Stomach (tissue), 9 donors: ENCODE data around the gene SBF1. TPM values are rescaled to one million over a fixed set of nuclear protein-coding genes. Genes with fewer than 3 reads are reported as not detected.

Experiments
- DNase-seq, 2 donors: peaks; one replicate each; pipeline versions ENCODE4 v3.0.0 to v3.0.0-alpha.2; 2013 to 2019
- H3K27ac ChIP-seq, 5 donors: fragments of 200-600 bp in 4 of 5; sonication (generic) in 4 of 5; one replicate each; pipeline ENCODE4 v1.5.1; 2013 to 2019; ENCODE audit warnings: mild to moderate bottlenecking in 1 of 5, moderate library complexity in 1 of 5
- H3K27me3 ChIP-seq, 3 donors: fragments of 200-600 bp; sonication (generic); one replicate each; pipeline ENCODE4 v1.5.1; 2017 to 2019; ENCODE audit warnings: mixed run types in 1 of 3
- H3K36me3 ChIP-seq, 4 donors: fragments of 200-600 bp; sonication (generic); 1 replicate in 3 of 4; 2 replicates in 1 of 4; pipeline ENCODE4 v1.5.1; 2016 to 2019
- H3K4me1 ChIP-seq, 4 donors: fragments of 200-600 bp; sonication (generic); one replicate each; pipeline ENCODE4 v1.5.1; 2016 to 2019
- H3K4me3 ChIP-seq, 4 donors: fragments of 200-600 bp; sonication (generic) in 3 of 4; one replicate each; pipeline ENCODE4 v1.5.1; 2016 to 2019; ENCODE audit warnings: mild to moderate bottlenecking in 1 of 4
- H3K9me3 ChIP-seq, 4 donors: fragments of 200-600 bp; sonication (generic); one replicate each; pipeline ENCODE4 v1.5.1; 2016 to 2019
- CTCF ChIP-seq, 7 experiments: fragments of 450-650 bp in 4 of 7; fragments of 200-600 bp in 3 of 7; sonication (generic) in 3 of 7; IDR thresholded peaks; one replicate each; pipeline ENCODE4 v1.5.1; 2016 to 2019; ENCODE audit warnings: antibody characterized with exemption in 7 of 7, control low read depth in 2 of 7, mild to moderate bottlenecking in 1 of 7
- EP300 ChIP-seq: sonication (generic); formaldehyde crosslinking; IDR thresholded peaks from one replicate; pipeline ENCODE4 v1.6.1; 2017; ENCODE audit warnings: antibody characterized with exemption
- POLR2A ChIP-seq, 4 donors: fragments of 450-650 bp; IDR thresholded peaks; one replicate each; pipeline ENCODE4 v1.6.1; 2016; ENCODE audit warnings: antibody characterized with exemption in 4 of 4, control low read depth in 2 of 4, mild to moderate bottlenecking in 1 of 4, moderate library complexity in 1 of 4
- POLR2AphosphoS5 ChIP-seq, 3 donors: sonication (generic); formaldehyde crosslinking; IDR thresholded peaks; one replicate each; pipeline ENCODE4 v1.6.1; 2016; ENCODE audit warnings: antibody characterized with exemption in 3 of 3
- WGBS, 5 donors: extraction: QIAGEN DNeasy Blood & Tissue Kit in 3 of 5; methylation state at CpG; one replicate each; pipeline versions ENCODE4 v1.1.5 to v1.1.7; 2013 to 2018; 5-methylcytosine and 5-hydroxymethylcytosine counted together
- intact Hi-C: fragments of 100-400 bp; cut with DNase I; formaldehyde crosslinking; loops from one replicate; pipeline ENCODE4 v1.15.1; 2023; ENCODE audit warnings: low total_unique reads
- polyA plus RNA-seq, 3 donors: library from polyadenylated mRNA; stranded (reverse); fragments of 200-250 nt; gene quantifications; one replicate each; pipeline ENCODE4 v1.2.3, GENCODE V29; 2013
- total RNA-seq, 5 donors: library from RNA; depleted of rRNA; stranded (reverse); fragments of >200 nt; gene quantifications; one replicate each; pipeline versions ENCODE4 v1.1.0 to v1.2.3, GENCODE V29; 2014 to 2016
- donor health status: healthy with polysubstance abuse.
- donor health status: Bipolar disorder and iron deficiency.
- donor health status: healthy.

Gene SBF1
- total and polyA plus RNA-seq, 8 donors: 9.6 to 122 (median 50.6) TPM

DNA sequence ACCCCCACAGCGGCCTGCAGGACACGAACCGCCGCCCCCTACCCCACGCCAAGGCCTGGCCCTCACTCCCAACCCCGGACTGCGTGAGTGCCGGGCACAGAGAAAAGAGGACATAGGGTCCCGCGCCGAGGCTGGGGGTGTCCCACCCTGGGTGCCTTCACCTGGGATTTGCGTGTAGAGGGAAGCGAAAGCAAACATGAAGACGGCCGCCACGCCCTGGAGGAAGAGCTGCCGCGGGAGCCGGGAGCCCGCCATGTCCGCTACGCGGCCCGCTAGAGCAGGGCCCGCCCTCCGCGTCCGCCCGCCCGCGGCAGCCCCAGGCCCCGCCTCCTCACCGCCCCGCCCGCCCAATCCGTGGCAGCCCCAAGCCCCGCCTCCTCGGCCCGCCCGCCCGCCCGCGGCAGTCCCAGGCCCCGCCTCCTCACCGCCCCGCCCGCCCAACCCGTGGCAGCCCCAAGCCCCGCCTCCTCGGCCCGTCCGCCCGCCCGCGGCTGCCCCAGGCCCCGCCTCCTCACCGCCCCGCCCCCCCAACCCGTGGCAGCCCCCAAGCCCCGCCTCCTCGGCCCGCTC lies 32.7 kb upstream of the SBF1 start, which contains the start of gene LMF2:
Gene LMF2, minus strand, starts transcription at position 282 of the 570 bp plus-strand sequence. Its CDS starts 27 bp downstream, at position 255.
- TF ChIP-seq EP300: no peak
- TF ChIP-seq POLR2AphosphoS5 (IDR thresholded peaks at IDR 0.05): peak in 2 of 3 donors; percentile 40 to 50
- intact Hi-C loops: loop anchor here (10.0 kb wide), 1 partner anchor 253 kb away; the partner anchor contains the start of gene HDAC10
- Histone ChIP-seq H3K36me3 (peaks cover 27 to 47% (median 44%) of the 10 kb centered on the region in 4 donors), H3K27me3 (no peaks in the 10 kb centered on the region), H3K27ac (peak within 1 kb of the TSS; percentile 91 to 99 (median 98)), H3K9me3 (no peaks in the 10 kb centered on the region), H3K4me1 (peaks cover 23 to 50% (median 40%) of the 10 kb centered on the region in 4 donors), H3K4me3 (peak within 1 kb of the TSS; percentile 81 to 99 (median 93))
- WGBS, 5 donors: 0 to 1% (median 1%) methylated on average over 11 to 57 of the region's 62 CpGs
- peak in 1 of 2 donors; percentile 94 for DNase-seq

DNA sequence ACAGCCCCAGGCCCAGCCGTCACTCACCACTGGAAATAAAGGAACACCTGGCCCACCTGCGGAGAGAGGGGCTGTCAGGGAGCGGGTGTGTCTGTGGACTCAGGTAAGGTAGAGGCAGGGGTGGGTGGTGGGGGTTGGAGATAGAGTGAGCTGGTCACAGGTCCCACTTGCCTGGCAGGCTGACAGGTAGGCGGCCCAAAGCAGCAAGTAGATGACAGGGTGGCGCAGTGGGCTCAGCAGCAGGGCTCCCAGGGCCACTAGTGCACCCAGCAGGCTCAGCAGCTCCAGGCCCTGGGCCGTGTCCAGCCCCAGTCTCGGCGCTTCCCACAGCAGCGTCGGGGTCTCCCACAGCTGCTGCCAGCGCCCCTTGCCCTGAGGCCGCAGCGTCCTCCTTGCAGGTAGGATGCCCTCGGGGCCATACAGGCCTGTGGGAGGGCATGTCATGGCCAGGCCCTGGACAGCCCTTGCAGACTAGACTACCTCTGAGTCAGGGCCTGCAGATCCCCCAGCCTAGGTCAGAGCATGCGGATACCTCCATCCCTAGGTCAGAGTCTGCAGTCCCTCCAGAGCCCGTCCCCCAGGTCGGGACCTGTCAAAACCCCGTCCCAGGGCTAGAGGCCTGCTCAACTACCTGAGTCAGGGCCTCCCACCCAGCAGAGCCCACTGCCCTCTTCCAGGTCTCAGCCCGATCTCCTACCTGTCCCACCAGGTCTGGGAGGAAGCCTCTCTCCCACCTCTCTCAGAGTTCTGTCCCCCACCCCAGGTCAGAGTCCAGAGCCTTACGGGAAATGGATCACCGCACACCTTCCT lies 32.0 kb upstream of the SBF1 start:
- intact Hi-C loops: loop anchor here (10.0 kb wide), 1 partner anchor 252 kb away; the partner anchor contains the start of gene HDAC10
- TF ChIP-seq EP300 (no peak), CTCF (IDR thresholded peaks at IDR 0.05) (no peak), POLR2AphosphoS5 (IDR thresholded peaks at IDR 0.05) (no peak)
- Histone ChIP-seq H3K27me3 (no peaks in the 10 kb centered on the region), H3K4me3 (peak overlapping the region; percentile 76 to 99 (median 90)), H3K27ac (peak overlapping the region; percentile 84 to 98 (median 88)), H3K4me1 (peaks cover 23 to 46% (median 39%) of the 10 kb centered on the region in 4 donors), H3K9me3 (no peaks in the 10 kb centered on the region), H3K36me3 (peaks cover 27 to 49% (median 46%) of the 10 kb centered on the region in 4 donors)
- peak in 1 of 2 donors; percentile 62 for DNase-seq
- 17 to 31% (median 18%) methylated on average over 15 to 21 of the region's 21 CpGs for WGBS, 5 donors

DNA sequence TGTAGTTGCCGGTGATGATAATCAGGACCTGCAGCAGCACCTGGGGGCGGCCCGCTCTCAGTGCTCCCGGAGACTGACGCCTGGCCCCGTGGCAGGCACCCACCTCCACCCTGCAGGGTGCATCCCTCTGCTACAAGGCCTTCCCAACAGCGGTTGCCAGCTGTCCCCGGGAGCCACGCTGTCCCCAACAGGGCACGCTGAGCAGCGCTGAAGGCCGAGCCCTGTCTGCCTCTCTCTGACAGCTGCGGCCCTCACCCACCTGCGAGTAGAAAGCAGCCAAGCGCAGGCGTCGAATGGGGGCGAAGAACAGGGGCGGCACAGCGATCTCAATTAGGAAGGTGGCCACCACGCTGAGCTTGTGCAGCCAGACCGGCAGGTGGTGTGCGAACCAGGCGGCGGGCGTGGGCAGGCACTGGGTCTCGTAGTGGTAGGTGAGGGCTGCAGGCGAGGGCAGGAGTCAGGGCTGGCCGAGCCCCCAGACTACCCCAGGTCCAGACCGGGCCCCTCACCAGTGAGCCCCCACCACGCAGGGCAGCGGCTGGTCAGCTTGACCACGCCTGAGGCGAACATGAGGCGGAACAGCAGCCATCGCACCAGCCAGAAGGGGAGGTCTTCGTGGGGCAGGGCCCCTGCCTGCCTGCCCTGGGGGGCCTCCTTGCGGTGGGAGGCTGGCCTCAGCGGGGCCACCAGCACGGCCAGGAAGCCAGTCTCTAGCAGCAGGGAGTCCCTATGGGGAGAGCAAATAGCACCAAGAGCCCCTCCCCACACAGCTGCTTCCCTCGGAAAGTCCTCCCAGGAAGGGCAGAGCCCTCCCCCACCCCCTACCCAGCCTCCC lies 31.2 kb upstream of the SBF1 start:
- WGBS, 5 donors: 84 to 89% (median 88%) methylated on average over 22 to 41 of the region's 41 CpGs
- H3K36me3 ChIP-seq: peaks cover 27 to 48% (median 43%) of the 10 kb centered on the region in 4 donors
- H3K4me1 ChIP-seq: peaks cover 23 to 46% (median 38%) of the 10 kb centered on the region in 4 donors
- peak overlapping the region; percentile 76 to 99 (median 90) for H3K4me3 ChIP-seq
- peak in 1 of 2 donors; percentile 27 for DNase-seq
- intact Hi-C loops: loop anchor here (10.0 kb wide), 1 partner anchor 251 kb away; the partner anchor contains the start of gene HDAC10
- H3K27me3 ChIP-seq: no peaks in the 10 kb centered on the region
- TF ChIP-seq CTCF (IDR thresholded peaks at IDR 0.05) (no peak), EP300 (no peak), POLR2A (IDR thresholded peaks at IDR 0.05) (no peak), POLR2AphosphoS5 (IDR thresholded peaks at IDR 0.05) (no peak)
- H3K27ac ChIP-seq: peak overlapping the region in 1 of 5 donors; percentile 98
- H3K9me3 ChIP-seq: no peaks in the 10 kb centered on the region

DNA sequence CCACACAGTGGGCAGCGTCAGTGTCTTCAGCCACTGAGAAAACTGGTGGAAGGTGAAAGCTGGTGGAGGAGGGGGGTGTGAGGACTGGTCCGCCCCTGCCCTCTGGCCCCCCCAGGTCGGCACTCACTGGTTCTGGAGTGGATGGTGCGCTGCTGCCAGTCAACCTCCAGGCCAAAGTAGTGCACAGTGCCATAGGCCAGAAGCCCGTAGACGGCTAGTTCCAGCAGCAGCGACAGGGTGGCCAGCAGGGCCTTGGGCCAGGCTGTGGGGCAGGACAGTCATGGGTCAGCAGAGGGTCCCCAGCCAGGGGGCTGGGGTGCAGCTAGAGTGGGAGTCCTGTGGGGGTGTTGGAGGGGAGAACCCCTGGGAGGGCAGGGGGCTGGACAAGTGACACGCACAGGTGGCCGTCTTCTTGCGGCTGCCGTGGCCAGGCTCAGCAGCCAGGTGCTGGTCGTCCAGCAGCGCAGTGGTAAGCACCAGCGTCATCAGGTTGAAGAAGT lies 30.5 kb upstream of the SBF1 start:
- H3K4me1 ChIP-seq: peaks cover 23 to 46% (median 37%) of the 10 kb centered on the region in 4 donors
- peaks cover 27 to 41% (median 40%) of the 10 kb centered on the region in 4 donors for H3K36me3 ChIP-seq
- no peak for TF ChIP-seq POLR2A (IDR thresholded peaks at IDR 0.05)
- no peak for TF ChIP-seq EP300
- no peak for TF ChIP-seq CTCF (IDR thresholded peaks at IDR 0.05)
- TF ChIP-seq POLR2AphosphoS5 (IDR thresholded peaks at IDR 0.05): no peak
- no peaks in the 10 kb centered on the region for H3K27me3 ChIP-seq
- intact Hi-C loops: loop anchor here (10.0 kb wide), 1 partner anchor 251 kb away; the partner anchor contains the start of gene HDAC10
- DNase-seq: no peak
- H3K9me3 ChIP-seq: no peaks in the 10 kb centered on the region
- no peak overlapping the region for H3K27ac ChIP-seq
- 84 to 98% (median 91%) methylated on average over 9 to 14 of the region's 14 CpGs for WGBS, 5 donors
- no peak overlapping the region for H3K4me3 ChIP-seq
